Neural cell (in vitro differentiated cells): ENCODE results near the gene LRIT3. TPM values are rescaled to one million over a fixed set of nuclear protein-coding genes. Genes with fewer than 3 reads are reported as not detected.

Experiments
- H2AFZ ChIP-seq: fragments of 200-600, 300-800 bp; sonication (generic), shearing (Covaris generic); 2 replicates; pipeline ENCODE4 v1.6.0; 2014; ENCODE audit warnings: low read depth, mild to moderate bottlenecking, antibody characterized with exemption, low read length, moderate library complexity
- H3F3A ChIP-seq: fragments of 200-600 bp; shearing (Covaris generic); 2 replicates; pipeline ENCODE4 v1.6.1; 2016; ENCODE audit warnings: mild to moderate bottlenecking, moderate library complexity, mixed read lengths, antibody characterized with exemption, low read length; ENCODE audit not compliant: insufficient read depth, poor library complexity, severe bottlenecking
- H3K27ac ChIP-seq: fragments of 200-600, 300-800 bp; sonication (generic), shearing (Covaris generic); 2 replicates; pipeline ENCODE4 v1.5.1; 2014; ENCODE audit warnings: mild to moderate bottlenecking, low read length, moderate library complexity
- H3K27me3 ChIP-seq: fragments of 300-800, 200-600 bp; sonication (generic), shearing (Covaris generic); 2 replicates; pipeline ENCODE4 v1.6.0; 2014; ENCODE audit warnings: mild to moderate bottlenecking, low read depth, low read length, moderate library complexity; ENCODE audit not compliant: insufficient read depth
- H3K36me3 ChIP-seq: fragments of 300-800, 200-600 bp; sonication (generic), shearing (Covaris generic); 2 replicates; pipeline ENCODE4 v1.5.1; 2014; ENCODE audit warnings: mild to moderate bottlenecking, antibody characterized with exemption, low read length, moderate library complexity; ENCODE audit not compliant: insufficient read depth
- H3K4me2 ChIP-seq: fragments of 300-800, 200-600 bp; sonication (generic), shearing (Covaris generic); 2 replicates; pipeline ENCODE4 v1.6.0; 2014; ENCODE audit warnings: mild to moderate bottlenecking, low read length
- H3K4me3 ChIP-seq: fragments of 300-800, 200-600 bp; sonication (generic), shearing (Covaris generic); 2 replicates; pipeline ENCODE4 v1.5.1; 2014; ENCODE audit warnings: mild to moderate bottlenecking, low read length, moderate library complexity
- H3K79me2 ChIP-seq: fragments of 200-600 bp; shearing (Covaris generic); replicated peaks from 2 replicates; pipeline ENCODE4 v1.6.0; 2014; ENCODE audit warnings: mild to moderate bottlenecking, low read length, moderate library complexity; ENCODE audit not compliant: insufficient read depth
- H3K9ac ChIP-seq: fragments of 300-800, 200-600 bp; sonication (generic), shearing (Covaris generic); 2 replicates; pipeline ENCODE4 v1.6.1; 2016; ENCODE audit warnings: mild to moderate bottlenecking, low read length, mixed read lengths
- H3K9me2 ChIP-seq: fragments of 200-600 bp; shearing (Covaris generic); 2 replicates; pipeline ENCODE4 v1.6.1; 2016; ENCODE audit warnings: mild to moderate bottlenecking, low read length, mixed read lengths; ENCODE audit not compliant: insufficient read depth
- H3K9me3 ChIP-seq: fragments of 200-600, 300-800 bp; sonication (generic), shearing (Covaris generic); 2 replicates; pipeline ENCODE4 v1.6.1; 2016; ENCODE audit warnings: mild to moderate bottlenecking, mixed run types, low read length, moderate library complexity, mixed read lengths
- H4K20me1 ChIP-seq: fragments of 200-600 bp; shearing (Covaris generic); 2 replicates; pipeline ENCODE4 v1.6.1; 2016; ENCODE audit warnings: mild to moderate bottlenecking, mixed run types; ENCODE audit not compliant: insufficient read depth
- CTCF ChIP-seq: fragments of 450-650 bp; IDR thresholded peaks from 2 replicates; pipeline ENCODE4 v1.5.1; 2014; ENCODE audit warnings: antibody characterized with exemption, mild to moderate bottlenecking, moderate library complexity; ENCODE audit not compliant: poor library complexity, severe bottlenecking
- EP300 ChIP-seq: fragments of 450-650 bp; conservative IDR thresholded peaks from 2 replicates; pipeline ENCODE4 v1.6.1; 2014; ENCODE audit warnings: antibody characterized with exemption, mild to moderate bottlenecking, moderate library complexity; ENCODE audit not compliant: poor library complexity, severe bottlenecking
- EZH2 ChIP-seq: fragments of 200-600, 300-800 bp; shearing (Covaris generic), sonication (generic); IDR thresholded peaks from 2 replicates; pipeline ENCODE4 v1.6.1; 2014; ENCODE audit warnings: antibody characterized with exemption, low read length, borderline replicate concordance, mild to moderate bottlenecking; ENCODE audit not compliant: insufficient read depth, poor library complexity, severe bottlenecking
- MXI1 ChIP-seq: fragments of 450-650 bp; conservative IDR thresholded peaks from 2 replicates; pipeline ENCODE4 v1.6.1; 2014; ENCODE audit warnings: antibody characterized with exemption, mild to moderate bottlenecking; ENCODE audit not compliant: poor library complexity, severe bottlenecking
- POLR2AphosphoS5 ChIP-seq: IDR thresholded peaks from 2 replicates; pipeline ENCODE4 v1.6.1; 2012
- RAD21 ChIP-seq: fragments of 450-650 bp; conservative IDR thresholded peaks from 2 replicates; pipeline ENCODE4 v1.6.1; 2014; ENCODE audit warnings: antibody characterized with exemption, mild to moderate bottlenecking, moderate library complexity
- SMC3 ChIP-seq: fragments of 450-650 bp; conservative IDR thresholded peaks from 2 replicates; pipeline ENCODE4 v1.6.1; 2014; ENCODE audit warnings: antibody characterized with exemption, mild to moderate bottlenecking, moderate library complexity; ENCODE audit not compliant: poor library complexity
- TAF1 ChIP-seq: IDR thresholded peaks from 2 replicates; pipeline ENCODE4 v1.6.1; 2012; ENCODE audit warnings: low read depth
- polyA plus RNA-seq: library from polyadenylated mRNA; depleted of rRNA; stranded (reverse); fragments of >200 nt; gene quantifications from 2 replicates; pipeline ENCODE4 v1.2.3, GENCODE V29; 2014
- TF ChIP-seq, protein P1 (sequence below): IDR thresholded peaks from 2 replicates; pipeline ENCODE4 v1.6.1; 2012; ENCODE audit warnings: borderline replicate concordance

The LRIT3 gene
- polyA plus RNA-seq, 1 donor from 2014 or later, result 0.33 TPM

DNA sequence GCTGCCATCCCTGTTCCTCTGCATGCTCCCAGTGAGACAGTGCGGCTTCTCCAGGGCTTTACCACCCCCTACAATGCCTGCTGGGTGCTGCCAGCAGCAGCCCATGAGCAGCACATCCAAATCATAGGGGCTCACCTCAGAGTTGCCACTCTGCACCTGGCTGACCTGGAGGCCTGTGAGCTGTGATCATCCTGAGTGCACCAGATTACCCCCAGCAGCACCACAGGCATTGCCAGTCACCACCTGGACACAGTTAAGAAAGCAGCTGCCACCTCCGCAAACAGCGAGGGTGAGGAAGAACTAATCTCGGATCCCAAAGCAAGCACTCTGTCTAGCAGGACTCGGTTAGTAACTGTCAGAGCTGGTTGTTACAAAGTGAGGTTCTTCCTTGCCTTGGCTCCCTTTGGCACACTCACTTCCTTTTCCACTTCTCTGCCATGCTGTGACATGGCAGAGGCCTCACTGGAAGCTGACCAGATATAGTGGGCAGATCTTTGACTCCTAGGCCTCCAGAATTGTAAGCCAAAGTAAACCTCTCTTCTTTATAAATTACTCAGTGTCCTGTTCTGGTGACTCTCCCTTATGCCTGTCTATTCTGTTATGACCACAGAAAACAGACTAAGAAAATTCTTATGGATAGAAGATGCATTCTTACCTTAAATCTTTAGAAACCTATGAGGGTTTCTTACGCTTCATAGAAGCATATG, 25.2 kb downstream of the LRIT3 start:
- Histone ChIP-seq H3K9ac (no peak overlapping the region), H3K27me3 (no peaks in the 10 kb centered on the region), H4K20me1 (no peaks in the 10 kb centered on the region), H3K79me2 (no peaks in the 10 kb centered on the region), H3K36me3 (no peaks in the 10 kb centered on the region), H2AFZ (no peak overlapping the region), H3K27ac (no peak overlapping the region), H3K4me3 (no peak overlapping the region), H3K9me3 (no peaks in the 10 kb centered on the region), H3F3A (no peaks in the 10 kb centered on the region), H3K9me2 (no peaks in the 10 kb centered on the region), H3K4me2 (no peak overlapping the region)
- no peak for TF ChIP-seq SMC3
- TF ChIP-seq EP300, result no peak
- no peak for TF ChIP-seq MXI1
- no peak for TF ChIP-seq RAD21
- TF ChIP-seq EZH2, result no peak
- no peak for TF ChIP-seq POLR2AphosphoS5
- TF ChIP-seq, protein P1, sequence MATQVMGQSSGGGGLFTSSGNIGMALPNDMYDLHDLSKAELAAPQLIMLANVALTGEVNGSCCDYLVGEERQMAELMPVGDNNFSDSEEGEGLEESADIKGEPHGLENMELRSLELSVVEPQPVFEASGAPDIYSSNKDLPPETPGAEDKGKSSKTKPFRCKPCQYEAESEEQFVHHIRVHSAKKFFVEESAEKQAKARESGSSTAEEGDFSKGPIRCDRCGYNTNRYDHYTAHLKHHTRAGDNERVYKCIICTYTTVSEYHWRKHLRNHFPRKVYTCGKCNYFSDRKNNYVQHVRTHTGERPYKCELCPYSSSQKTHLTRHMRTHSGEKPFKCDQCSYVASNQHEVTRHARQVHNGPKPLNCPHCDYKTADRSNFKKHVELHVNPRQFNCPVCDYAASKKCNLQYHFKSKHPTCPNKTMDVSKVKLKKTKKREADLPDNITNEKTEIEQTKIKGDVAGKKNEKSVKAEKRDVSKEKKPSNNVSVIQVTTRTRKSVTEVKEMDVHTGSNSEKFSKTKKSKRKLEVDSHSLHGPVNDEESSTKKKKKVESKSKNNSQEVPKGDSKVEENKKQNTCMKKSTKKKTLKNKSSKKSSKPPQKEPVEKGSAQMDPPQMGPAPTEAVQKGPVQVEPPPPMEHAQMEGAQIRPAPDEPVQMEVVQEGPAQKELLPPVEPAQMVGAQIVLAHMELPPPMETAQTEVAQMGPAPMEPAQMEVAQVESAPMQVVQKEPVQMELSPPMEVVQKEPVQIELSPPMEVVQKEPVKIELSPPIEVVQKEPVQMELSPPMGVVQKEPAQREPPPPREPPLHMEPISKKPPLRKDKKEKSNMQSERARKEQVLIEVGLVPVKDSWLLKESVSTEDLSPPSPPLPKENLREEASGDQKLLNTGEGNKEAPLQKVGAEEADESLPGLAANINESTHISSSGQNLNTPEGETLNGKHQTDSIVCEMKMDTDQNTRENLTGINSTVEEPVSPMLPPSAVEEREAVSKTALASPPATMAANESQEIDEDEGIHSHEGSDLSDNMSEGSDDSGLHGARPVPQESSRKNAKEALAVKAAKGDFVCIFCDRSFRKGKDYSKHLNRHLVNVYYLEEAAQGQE, result no peak
- TF ChIP-seq TAF1, result no peak
- TF ChIP-seq CTCF, result no peak

- H3F3A ChIP-seq, result no peaks in the 10 kb centered on the region
- no peaks in the 10 kb centered on the region for H3K27me3 ChIP-seq
- H3K9me3 ChIP-seq, result no peaks in the 10 kb centered on the region
- no peak overlapping the region for H3K4me2 ChIP-seq
- no peaks in the 10 kb centered on the region for H3K36me3 ChIP-seq
- no peaks in the 10 kb centered on the region for H4K20me1 ChIP-seq
- no peak overlapping the region for H3K4me3 ChIP-seq
- H3K79me2 ChIP-seq, result no peaks in the 10 kb centered on the region
- TF ChIP-seq TAF1 (no peak), MXI1 (no peak), CTCF (no peak), RAD21 (no peak), EZH2 (no peak), EP300 (no peak), POLR2AphosphoS5 (no peak), SMC3 (no peak)
- TF ChIP-seq, protein P1, result no peak
- H3K9me2 ChIP-seq, result no peaks in the 10 kb centered on the region
- H3K9ac ChIP-seq, result no peak overlapping the region
- no peak overlapping the region for H2AFZ ChIP-seq
- no peak overlapping the region for H3K27ac ChIP-seq
Observed at GRCh38 chr4:109873791-109874514, 26.0 kb downstream of the LRIT3 start.
